ENCODE results near the gene COPS3. TPM values are rescaled to one million over a fixed set of nuclear protein-coding genes. Genes with fewer than 3 reads are reported as not detected.

The COPS3 gene
- 10 to 100 TPM; 52.6 to 79.6 TPM for total RNA-seq

DNA sequence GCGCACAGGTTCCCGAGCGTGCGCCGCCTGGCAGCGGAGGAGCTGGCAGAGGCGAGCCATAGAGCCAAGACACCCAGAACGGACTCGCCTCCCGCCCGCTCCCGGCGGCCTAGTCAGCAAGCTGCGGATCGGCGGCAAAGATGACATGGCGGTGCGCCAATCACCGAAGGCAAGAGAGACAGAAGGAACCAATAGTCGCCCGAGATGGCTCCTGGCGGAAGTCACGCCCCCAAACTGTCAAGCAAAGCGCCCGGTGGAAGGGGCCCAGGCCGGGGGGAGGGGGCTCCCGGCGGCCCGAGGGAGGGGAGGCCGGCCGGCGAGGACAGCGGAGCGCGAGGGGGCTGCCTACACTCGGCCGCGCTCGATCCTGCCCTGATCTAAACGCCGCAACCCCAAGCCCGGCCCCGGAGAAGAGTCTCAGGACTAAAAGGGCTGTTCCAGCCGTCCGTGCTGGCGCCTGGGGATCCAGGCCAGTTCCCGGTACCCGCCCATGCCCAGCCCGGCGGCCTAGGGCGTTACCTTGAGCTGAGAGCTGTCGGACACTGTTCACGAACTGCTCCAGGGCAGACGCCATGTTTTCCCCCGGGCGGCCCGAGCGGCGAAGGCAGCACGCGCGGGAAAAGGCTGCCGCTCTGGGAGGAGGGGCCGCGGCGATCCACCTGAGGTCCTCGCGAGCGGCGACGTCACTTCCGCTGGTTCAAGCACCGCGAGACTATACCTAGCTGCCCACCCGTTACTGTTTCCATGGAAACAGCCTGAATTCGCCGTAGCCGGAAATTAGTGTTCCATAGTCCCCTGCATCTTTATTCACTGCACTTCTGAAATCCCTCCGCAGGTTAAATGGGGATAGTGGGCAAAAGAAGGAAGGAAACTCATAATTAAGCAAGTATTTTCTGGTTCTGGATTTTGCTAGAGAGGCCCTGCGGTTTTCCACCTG lies at the start of gene COPS3:
Gene COPS3 (minus strand): TSS at position 634 of the 937 bp plus-strand sequence. CDS start 60 bp downstream, at position 574.
- TF ChIP-seq POLR2AphosphoS5 (IDR thresholded peaks at IDR 0.05) (peak; percentile 82), POLR2A (IDR thresholded peaks at IDR 0.05) (peak; percentile 60), CTCF (IDR thresholded peaks at IDR 0.05) (peak in 1 of 4 experiments; percentile 4)
- H3K4me3 ChIP-seq = peak within 1 kb of the TSS; percentile 84 to 98
- peak; percentile 99 for DNase-seq (ENCODE audit: low spot score)
- H3K36me3 ChIP-seq = no peaks in the 10 kb centered on the region
- H3K4me1 ChIP-seq (replicated peaks) = peaks cover 7% of the 10 kb centered on the region
- H3K9me3 ChIP-seq = no peaks in the 10 kb centered on the region
- intact Hi-C loops (cut with DNase I) = no loop called here
- 1% methylated on average over 65 of the region's 80 CpGs for WGBS
- H3K27ac ChIP-seq = peak within 1 kb of the TSS; percentile 93 to 98
- no peaks in the 10 kb centered on the region for H3K27me3 ChIP-seq (replicated peaks; ENCODE audit: insufficient read depth)

DNA sequence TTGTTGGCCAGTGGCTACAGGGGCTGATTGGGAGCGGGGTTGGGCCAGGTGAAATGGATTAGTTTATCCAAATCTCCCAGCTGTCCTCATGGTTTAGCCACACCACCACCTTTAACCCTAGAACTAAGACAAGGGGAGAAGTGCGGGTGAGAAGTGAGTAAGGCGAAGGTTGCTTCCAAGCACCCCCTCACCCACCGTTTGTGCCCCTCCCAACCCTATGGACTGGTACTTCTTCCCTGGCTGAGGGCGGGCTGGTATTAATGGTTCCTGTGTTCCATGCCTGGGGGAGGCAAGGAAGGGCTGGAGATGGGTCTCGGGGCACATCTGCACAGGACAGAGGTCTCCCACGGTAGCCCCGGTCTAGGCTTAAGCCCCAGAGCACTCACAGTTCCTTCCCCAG lies 47.2 kb upstream of the COPS3 start:
- Histone ChIP-seq H3K4me3 (no peak overlapping the region), H3K27ac (no peak overlapping the region), H3K27me3 (replicated peaks; ENCODE audit: insufficient read depth) (no peaks in the 10 kb centered on the region), H3K4me1 (replicated peaks) (no peaks in the 10 kb centered on the region), H3K36me3 (no peaks in the 10 kb centered on the region), H3K9me3 (no peaks in the 10 kb centered on the region)
- no peak for DNase-seq (ENCODE audit: low spot score)
- TF ChIP-seq CTCF (IDR thresholded peaks at IDR 0.05) = no peak
- no peak for TF ChIP-seq POLR2AphosphoS5 (IDR thresholded peaks at IDR 0.05)
- no peak for TF ChIP-seq POLR2A (IDR thresholded peaks at IDR 0.05)
- intact Hi-C loops (cut with DNase I) = no loop called here
- 86% methylated on average over 8 of the region's 8 CpGs for WGBS

- no peaks in the 10 kb centered on the region for H3K9me3 ChIP-seq
- no peaks in the 10 kb centered on the region for H3K4me1 ChIP-seq (replicated peaks)
- no peaks in the 10 kb centered on the region for H3K27me3 ChIP-seq (replicated peaks; ENCODE audit: insufficient read depth)
- no peak for TF ChIP-seq POLR2AphosphoS5 (IDR thresholded peaks at IDR 0.05)
- no peak for TF ChIP-seq CTCF (IDR thresholded peaks at IDR 0.05)
- TF ChIP-seq POLR2A (IDR thresholded peaks at IDR 0.05) = no peak
- DNase-seq (ENCODE audit: low spot score) = no peak
- H3K27ac ChIP-seq = no peak overlapping the region
- H3K36me3 ChIP-seq = no peaks in the 10 kb centered on the region
- no peak overlapping the region for H3K4me3 ChIP-seq
- intact Hi-C loops (cut with DNase I) = no loop called here
- WGBS = 92% methylated on average over 13 of the region's 13 CpGs
These were observed 45.3 kb upstream of the COPS3 start for GRCh38 chr17:17326275-17326875.

DNA sequence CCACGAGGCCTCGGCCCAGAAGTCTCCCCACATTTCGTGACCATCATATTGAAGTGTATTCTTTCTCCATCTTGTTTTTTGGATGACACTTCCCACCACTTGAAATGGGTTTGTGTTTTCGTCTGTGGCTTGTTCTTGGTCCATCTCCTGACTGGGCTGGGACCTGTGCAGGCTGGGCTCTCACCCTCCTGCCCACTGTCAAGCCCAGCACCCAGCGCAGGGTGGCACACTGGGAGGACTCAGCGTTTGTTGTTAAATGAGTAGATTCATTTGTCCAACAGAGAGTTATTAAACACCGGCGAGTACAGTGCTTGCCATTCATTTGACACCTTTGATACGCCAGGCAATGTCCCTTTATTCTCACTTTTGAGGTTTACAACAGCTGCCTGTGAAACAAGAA lies 44.8 kb upstream of the COPS3 start:
- Histone ChIP-seq H3K36me3 (no peaks in the 10 kb centered on the region), H3K4me3 (no peak overlapping the region), H3K4me1 (replicated peaks) (no peaks in the 10 kb centered on the region), H3K27me3 (replicated peaks; ENCODE audit: insufficient read depth) (no peaks in the 10 kb centered on the region), H3K27ac (no peak overlapping the region), H3K9me3 (no peaks in the 10 kb centered on the region)
- intact Hi-C loops (cut with DNase I) = no loop called here
- DNase-seq (ENCODE audit: low spot score) = no peak
- TF ChIP-seq CTCF (IDR thresholded peaks at IDR 0.05) (no peak), POLR2AphosphoS5 (IDR thresholded peaks at IDR 0.05) (no peak), POLR2A (IDR thresholded peaks at IDR 0.05) (no peak)
- WGBS = 84% methylated on average over 9 of the region's 9 CpGs
